Stimulated activated effector memory CD8-positive, alpha-beta T cell treated with anti-CD3 and anti-CD28 coated beads, Interleukin-12 subunit alpha, Interleukin-12 subunit beta, amount 100 ng/mL, for 72 hours (primary cell): ENCODE measurements around the gene COL6A2.
A peak's percentile ranks its signal among the peaks of the same experiment; 100 is the strongest.

ENCODE experiments used
- ATAC-seq: fragments of 150-1000 bp; cut with Tn5 transposase; 2 replicates; pipeline ENCODE4 v1.10.0; 2021
- DNase-seq, 2 donors: peaks; one replicate each; pipeline ENCODE4 v3.0.0; 2021 to 2022; ENCODE audit warnings: low spot score in 2 of 2
- H3K27ac Mint-ChIP-seq: one replicate; pipeline ENCODE4 v1.8.0; 2022; ENCODE audit warnings: mild to moderate bottlenecking, mixed read lengths
- H3K36me3 Mint-ChIP-seq: one replicate; pipeline ENCODE4 v1.8.0; 2022; ENCODE audit warnings: mild to moderate bottlenecking, mixed read lengths
- H3K4me1 Mint-ChIP-seq: one replicate; pipeline ENCODE4 v1.8.0; 2022; ENCODE audit warnings: mixed read lengths
- H3K4me3 Mint-ChIP-seq: one replicate; pipeline ENCODE4 v1.8.0; 2022; ENCODE audit warnings: mild to moderate bottlenecking, mixed read lengths
- H3K9me3 Mint-ChIP-seq: one replicate; pipeline ENCODE4 v1.8.0; 2022; ENCODE audit warnings: mixed read lengths

The COL6A2 gene

DNA sequence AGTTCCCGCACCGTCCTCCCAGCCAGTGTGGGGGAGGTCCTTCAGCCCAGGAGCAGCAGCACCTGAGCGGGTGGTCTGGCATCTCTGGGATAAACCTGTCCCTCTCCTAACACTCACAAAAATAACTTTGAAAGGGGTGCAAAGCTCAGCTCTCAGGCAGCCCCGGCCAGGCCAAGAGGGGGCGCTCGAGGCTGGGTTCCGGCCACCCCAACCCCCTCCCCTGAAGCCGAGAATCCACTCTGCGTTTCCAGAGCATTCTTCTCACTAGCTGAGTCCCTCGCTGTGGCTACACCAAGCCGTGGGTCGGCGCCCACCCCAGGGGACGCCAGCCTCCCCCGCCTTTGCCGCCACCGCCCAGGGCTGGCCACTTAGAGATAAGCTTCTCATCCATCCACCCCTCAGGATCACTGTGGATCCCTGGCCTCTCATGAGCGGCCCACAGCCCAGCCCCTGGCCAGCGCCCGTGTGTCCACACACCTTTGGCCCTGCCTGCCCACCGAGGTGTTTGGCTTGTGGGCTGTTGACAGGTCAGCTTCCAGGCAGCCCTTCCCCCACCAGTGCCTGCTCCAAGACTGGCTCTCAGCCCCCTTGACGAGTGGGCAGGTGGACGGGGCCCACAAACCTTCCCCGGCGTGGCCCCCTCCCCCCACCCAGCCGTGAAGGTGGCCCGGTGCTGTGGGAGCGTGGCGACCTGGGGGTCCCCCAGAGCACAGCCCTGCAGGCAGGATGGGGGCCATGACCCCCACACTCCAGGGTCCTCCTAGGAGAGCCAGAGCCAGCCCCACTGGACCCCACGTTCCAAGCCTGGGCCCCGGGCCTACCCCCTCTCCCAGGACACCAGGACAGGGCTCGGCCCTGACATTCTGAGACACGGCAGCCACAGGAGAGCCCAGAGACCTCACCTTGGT is 55.6 kb downstream of the COL6A2 start:
- peak in 1 of 2 donors; percentile 45 for DNase-seq
- Mint-ChIP-seq H3K9me3 (no peaks in the 10 kb centered on the region), H3K36me3 (no peaks in the 10 kb centered on the region), H3K4me3 (no peak overlapping the region), H3K4me1 (no peaks in the 10 kb centered on the region), H3K27ac (no peak overlapping the region)
- ATAC-seq = peak; percentile 59

- H3K4me3 Mint-ChIP-seq = no peak overlapping the region
- DNase-seq = no peak
- no peaks in the 10 kb centered on the region for H3K9me3 Mint-ChIP-seq
- no peaks in the 10 kb centered on the region for H3K4me1 Mint-ChIP-seq
- no peak for ATAC-seq
- no peak overlapping the region for H3K27ac Mint-ChIP-seq
- H3K36me3 Mint-ChIP-seq = no peaks in the 10 kb centered on the region
Measured at GRCh38 chr21:46154155-46154954, 56.4 kb downstream of the COL6A2 start.

DNA sequence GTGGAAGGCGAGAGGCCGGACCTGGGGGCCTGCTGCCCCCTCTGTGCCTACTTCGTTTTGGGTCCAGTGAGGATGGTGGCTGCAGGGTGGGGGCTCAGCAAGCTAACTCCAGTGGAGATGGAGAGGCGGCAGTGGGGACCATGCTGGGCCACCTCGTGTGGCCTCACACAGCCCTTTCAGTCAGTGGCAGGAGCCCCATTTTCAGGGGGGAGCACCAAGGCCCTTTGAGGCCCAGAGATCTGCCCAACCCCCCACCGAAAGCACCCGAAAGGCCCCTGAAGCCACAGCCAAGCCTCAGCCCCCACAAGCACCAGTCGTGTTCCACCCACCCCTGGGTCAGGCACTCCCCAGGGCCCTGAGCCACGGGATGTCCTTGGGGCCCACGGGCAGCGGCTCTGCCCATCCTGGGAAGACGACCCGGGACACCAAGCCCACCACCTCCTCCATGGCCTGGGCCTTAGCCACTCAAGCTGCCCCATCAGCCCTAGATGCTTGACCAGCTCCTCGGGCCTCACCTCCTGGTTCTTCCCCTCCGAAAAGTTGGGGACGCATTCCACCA is 57.1 kb downstream of the COL6A2 start:
- H3K4me3 Mint-ChIP-seq = no peak overlapping the region
- H3K27ac Mint-ChIP-seq = no peak overlapping the region
- DNase-seq = no peak
- H3K36me3 Mint-ChIP-seq = no peaks in the 10 kb centered on the region
- no peaks in the 10 kb centered on the region for H3K9me3 Mint-ChIP-seq
- H3K4me1 Mint-ChIP-seq = no peaks in the 10 kb centered on the region
- ATAC-seq = no peak

GRCh38 chr21:46155514-46156377 is 57.8 kb downstream of the COL6A2 start, which contains the start of gene FTCD:
TSS of gene FTCD (minus strand) at chr21:46155579. CDS start at chr21:46155523, 56 bp downstream.
- DNase-seq (peak in 1 of 2 donors; percentile 42), ATAC-seq (no peak)
- H3K4me1 Mint-ChIP-seq = no peaks in the 10 kb centered on the region
- no peak within 1 kb of the TSS for H3K27ac Mint-ChIP-seq
- no peaks in the 10 kb centered on the region for H3K9me3 Mint-ChIP-seq
- no peak within 1 kb of the TSS for H3K4me3 Mint-ChIP-seq
- H3K36me3 Mint-ChIP-seq = no peaks in the 10 kb centered on the region

- Mint-ChIP-seq H3K9me3 (no peaks in the 10 kb centered on the region), H3K27ac (no peak overlapping the region), H3K4me1 (no peaks in the 10 kb centered on the region), H3K4me3 (no peak overlapping the region), H3K36me3 (no peaks in the 10 kb centered on the region)
- DNase-seq = peak in 1 of 2 donors; percentile 39
- no peak for ATAC-seq
Measured at GRCh38 chr21:46156378-46156645, 58.4 kb downstream of the COL6A2 start.

DNA sequence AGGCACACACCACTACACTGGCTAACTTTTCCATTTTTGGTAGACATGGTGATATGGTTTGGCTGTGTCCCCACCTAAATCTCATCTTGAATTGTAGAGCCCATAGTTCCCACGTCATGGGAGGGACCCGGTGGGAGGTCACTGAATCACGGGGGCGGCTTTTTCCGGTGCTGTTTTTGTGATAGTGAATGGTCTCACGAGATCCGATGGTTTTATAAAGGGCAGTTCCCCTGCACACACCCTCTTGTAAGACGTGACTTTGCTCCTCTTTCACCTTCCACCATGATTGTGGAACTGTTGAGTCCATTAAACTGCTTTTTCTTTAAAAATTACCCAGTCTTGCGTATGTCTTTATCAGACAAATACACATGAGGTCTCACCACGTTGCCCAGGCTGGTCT is 58.8 kb downstream of the COL6A2 start:
- Mint-ChIP-seq H3K4me1 (no peaks in the 10 kb centered on the region), H3K36me3 (no peaks in the 10 kb centered on the region), H3K9me3 (no peaks in the 10 kb centered on the region), H3K4me3 (no peak overlapping the region), H3K27ac (no peak overlapping the region)
- ATAC-seq = no peak
- peak in 1 of 2 donors; percentile 28 for DNase-seq

GRCh38 chr21:46157396-46157986 is 59.6 kb downstream of the COL6A2 start:
- Mint-ChIP-seq H3K27ac (no peak overlapping the region), H3K9me3 (no peaks in the 10 kb centered on the region), H3K4me3 (no peak overlapping the region), H3K36me3 (no peaks in the 10 kb centered on the region), H3K4me1 (no peaks in the 10 kb centered on the region)
- DNase-seq (no peak), ATAC-seq (no peak)

DNA sequence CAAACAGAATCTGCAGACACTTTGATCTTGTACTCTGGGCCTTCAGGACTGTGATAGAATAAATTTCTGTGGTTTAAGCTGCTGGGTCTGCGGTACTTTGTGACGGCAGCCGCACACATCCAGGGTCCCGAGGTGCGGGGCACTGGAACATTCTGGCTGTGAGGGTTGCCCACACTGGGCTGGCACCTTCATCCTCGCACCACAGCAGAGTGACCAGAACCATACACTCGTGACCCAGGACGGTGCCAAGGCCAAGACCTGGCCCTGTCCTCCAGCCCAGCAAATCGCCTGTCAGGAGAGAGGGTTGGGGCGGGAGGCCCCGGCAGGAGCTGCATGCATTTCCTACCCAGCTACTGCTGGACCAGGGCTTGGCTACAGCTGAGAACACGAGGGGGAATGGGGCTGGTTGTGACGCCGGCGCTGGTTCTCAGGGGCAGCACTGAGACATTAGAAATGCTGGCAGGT is 60.1 kb downstream of the COL6A2 start:
- DNase-seq (peak in 1 of 2 donors; percentile 38), ATAC-seq (no peak)
- Mint-ChIP-seq H3K4me1 (no peaks in the 10 kb centered on the region), H3K4me3 (no peak overlapping the region), H3K27ac (no peak overlapping the region), H3K36me3 (no peaks in the 10 kb centered on the region), H3K9me3 (no peaks in the 10 kb centered on the region)

- DNase-seq (peak in 1 of 2 donors; percentile 37), ATAC-seq (no peak)
Measured at GRCh38 chr21:46158666-46159300, 60.9 kb downstream of the COL6A2 start.

DNA sequence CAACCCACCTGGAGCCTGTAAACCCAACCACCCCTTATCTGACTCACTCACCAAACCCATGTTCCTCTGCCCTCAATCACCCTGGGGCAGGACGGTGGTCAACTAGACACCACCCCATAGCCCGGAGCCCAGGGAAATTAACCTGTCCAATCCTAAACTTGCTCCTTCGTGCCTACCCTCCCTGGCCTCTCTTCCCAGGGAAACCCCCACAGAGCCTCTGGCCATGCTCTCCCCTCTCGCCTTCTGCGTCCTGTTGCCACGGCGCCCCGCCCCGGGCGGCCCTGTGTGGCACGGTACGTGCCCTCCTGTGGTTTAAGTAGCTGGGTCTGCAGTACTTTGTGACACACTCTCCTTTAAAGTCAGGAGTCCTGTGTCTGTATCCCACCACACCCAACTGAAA is 61.5 kb downstream of the COL6A2 start:
- Mint-ChIP-seq H3K4me3 (no peak overlapping the region), H3K4me1 (no peaks in the 10 kb centered on the region), H3K36me3 (no peaks in the 10 kb centered on the region), H3K27ac (no peak overlapping the region), H3K9me3 (no peaks in the 10 kb centered on the region)
- DNase-seq = peak in 1 of 2 donors; percentile 47
- ATAC-seq = no peak

More at GRCh38 chr21:46158666-46159300, 60.9 kb downstream of the COL6A2 start:
- Mint-ChIP-seq H3K4me3 (no peak overlapping the region), H3K36me3 (no peaks in the 10 kb centered on the region), H3K27ac (no peak overlapping the region), H3K9me3 (no peaks in the 10 kb centered on the region), H3K4me1 (no peaks in the 10 kb centered on the region)

- Mint-ChIP-seq H3K27ac (no peak overlapping the region), H3K9me3 (no peaks in the 10 kb centered on the region), H3K4me3 (no peak overlapping the region), H3K4me1 (no peaks in the 10 kb centered on the region), H3K36me3 (no peaks in the 10 kb centered on the region)
- peak; percentile 1 to 48 for DNase-seq
- peak; percentile 17 for ATAC-seq
Measured at GRCh38 chr21:46159841-46160656, 62.1 kb downstream of the COL6A2 start.

DNA sequence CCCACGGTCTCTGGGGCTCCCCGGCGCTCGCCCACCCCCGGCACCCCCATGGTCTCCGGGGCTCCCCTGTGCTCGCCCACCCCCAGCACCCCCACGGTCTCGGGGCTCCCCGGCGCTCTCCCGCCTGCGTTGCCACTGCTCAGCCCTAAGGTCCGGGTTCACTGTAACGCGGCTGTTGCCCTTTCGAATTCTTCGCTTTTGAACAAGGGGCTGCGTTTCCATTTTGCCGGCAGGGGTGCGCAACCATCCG is 62.7 kb downstream of the COL6A2 start:
- Mint-ChIP-seq H3K36me3 (no peaks in the 10 kb centered on the region), H3K4me1 (no peaks in the 10 kb centered on the region), H3K9me3 (no peaks in the 10 kb centered on the region), H3K27ac (no peak overlapping the region), H3K4me3 (no peak overlapping the region)
- DNase-seq (peak in 1 of 2 donors; percentile 48), ATAC-seq (no peak)

- no peaks in the 10 kb centered on the region for H3K4me1 Mint-ChIP-seq
- H3K4me3 Mint-ChIP-seq = no peak overlapping the region
- no peaks in the 10 kb centered on the region for H3K9me3 Mint-ChIP-seq
- no peaks in the 10 kb centered on the region for H3K36me3 Mint-ChIP-seq
- ATAC-seq (no peak), DNase-seq (no peak)
- H3K27ac Mint-ChIP-seq = no peak overlapping the region
Measured at GRCh38 chr21:46160907-46161632, 63.2 kb downstream of the COL6A2 start.
